Measurements from ENCODE around the gene NPL. TPM values are rescaled to one million over a fixed set of nuclear protein-coding genes. Genes with fewer than 3 reads are reported as not detected.

The NPL gene
- total RNA-seq, 1 experiment from 2014 or later: 2.4 TPM

GRCh38 chr1:182791281-182792179, 2.0 kb downstream of the NPL start:
- no peak overlapping the region for H3K4ac ChIP-seq (ENCODE audit: low read depth, low read length)
- no peak overlapping the region for H3K4me3 Mint-ChIP-seq
- H3K4me1 Mint-ChIP-seq: peaks cover 2 to 9% of the 10 kb centered on the region in 2 experiments; a peak in 3 of 4 replicates
- no peak overlapping the region for H3K4me2 ChIP-seq (ENCODE audit: insufficient read depth, insufficient read length, low read length)
- H3K9me3 Mint-ChIP-seq: no peaks in the 10 kb centered on the region; a peak in 1 of 5 replicates
- no peak overlapping the region for H2AFZ ChIP-seq (ENCODE audit: low read length)
- peaks cover 8% of the 10 kb centered on the region for H3K23me2 ChIP-seq (ENCODE audit: insufficient read length, low read depth, low read length, poor library complexity, severe bottlenecking)
- no peak overlapping the region for H3K9ac ChIP-seq (ENCODE audit: extremely low read depth, insufficient read length, low read length)
- TF ChIP-seq CTCF (conservative IDR thresholded peaks at IDR 0.05): no peak
- H2BK20ac ChIP-seq (ENCODE audit: low read depth, low read length, poor library complexity, severe bottlenecking): no peak overlapping the region
- no peak overlapping the region for H2BK120ac ChIP-seq (ENCODE audit: low read depth, low read length, poor library complexity, severe bottlenecking)
- no peak overlapping the region; a peak in 2 of 7 replicates for H3K27ac Mint-ChIP-seq
- no peaks in the 10 kb centered on the region for H3K79me1 ChIP-seq (ENCODE audit: insufficient read depth, low read depth, low read length, poor library complexity, severe bottlenecking)
- no peaks in the 10 kb centered on the region for H3K36me3 Mint-ChIP-seq (ENCODE audit: insufficient read depth in 1 of 3, low read depth in 3 of 3)
- H3K14ac ChIP-seq (ENCODE audit: insufficient read depth, low read length): no peak overlapping the region
- no CpG with 5 or more reads among the region's 8 CpGs for WGBS (ENCODE audit: extremely low coverage, insufficient read length, low lambda C conversion rate)
- H4K8ac ChIP-seq (replicated peaks; ENCODE audit: insufficient read length, low read depth, low read length): no peak overlapping the region
- no peak overlapping the region for H2AK5ac ChIP-seq (ENCODE audit: insufficient read length, low read length)
- no peak overlapping the region for H3K56ac ChIP-seq (ENCODE audit: insufficient read length, low read depth, low read length)
- no peaks in the 10 kb centered on the region for H4K20me1 ChIP-seq (ENCODE audit: control insufficient read depth, insufficient read depth, insufficient read length)
- H3K9me3 ChIP-seq (ENCODE audit: control insufficient read depth, low read depth, low read length): no peaks in the 10 kb centered on the region
- no peak overlapping the region for H2BK5ac ChIP-seq (ENCODE audit: insufficient read length, low read length)
- H2BK12ac ChIP-seq (ENCODE audit: insufficient read length, low read depth, low read length): no peak overlapping the region
- H4K91ac ChIP-seq (ENCODE audit: insufficient read length, low read depth, low read length): no peak overlapping the region
- no peak overlapping the region for H3T11ph ChIP-seq (ENCODE audit: low read length)
- H3K23ac ChIP-seq (ENCODE audit: insufficient read length, low read depth, low read length): no peak overlapping the region
- H3K18ac ChIP-seq (ENCODE audit: insufficient read length, low read depth, low read length): no peak overlapping the region
- H4K5ac ChIP-seq (ENCODE audit: insufficient read length, low read depth, low read length): no peak overlapping the region
- DNase-seq: no peak
- no peak overlapping the region for H2BK15ac ChIP-seq (ENCODE audit: low read depth, low read length)
- H3K4me1 ChIP-seq (ENCODE audit: insufficient read depth, low read length): no peaks in the 10 kb centered on the region
- no peaks in the 10 kb centered on the region; the same call in 1 of the 2 replicates for H3K79me2 ChIP-seq (ENCODE audit: insufficient read depth, low read length)
- peaks cover 60% of the 10 kb centered on the region for H3K27me3 Mint-ChIP-seq (ENCODE audit: low read depth)
- no peak overlapping the region for H3K27ac ChIP-seq (ENCODE audit: insufficient read length, low read depth, low read length)
- H3K27me3 ChIP-seq (ENCODE audit: insufficient read depth, low read length): peaks cover 19% of the 10 kb centered on the region; the same call in 1 of the 2 replicates
